HepG2 (cell line): ENCODE data around the gene SCG2. TPM values are rescaled to one million over a fixed set of nuclear protein-coding genes. Genes with fewer than 3 reads are reported as not detected.

Source experiments
- ATAC-seq: fragments of 200-7000 bp; cut with Tn5 transposase; 3 replicates; pipeline ENCODE4 v1.9.1; 2020; ENCODE audit warnings: mild to moderate bottlenecking, moderate library complexity
- BruUV-seq: library from RNA; stranded (reverse); fragments of 400-500 nt; replicated peaks from 2 replicates; lab custom pipeline; 2021; lab: Mats Ljungman, UMichigan
- CTCF ChIA-PET: fragments of 300-600 bp; formaldehyde crosslinking; extraction: SDS; loops from one replicate; lab custom pipeline; 2021; ENCODE audit warnings: low total read pairs, inconsistent platforms, low intra/inter-chr PET ratio; lab: Yijun Ruan, JAX
- POLR2A ChIA-PET: fragments of 350-600 bp; sonication (Branson Sonifier 250); formaldehyde crosslinking; loops from one replicate; lab custom pipeline; 2020; ENCODE audit warnings: antibody characterized with exemption, inconsistent platforms; lab: Yijun Ruan, JAX
- DNase-seq: peaks from one replicate; pipeline ENCODE4 v3.0.0-alpha.2; 2015; ENCODE audit warnings: low spot score
- FAIRE-seq: peaks from 3 replicates; lab custom pipeline; 2011; peaks lifted over from hg19 to GRCh38; lab: Jason Lieb, UNC
- H2AFZ ChIP-seq: one replicate; pipeline ENCODE4 v1.6.1; 2011; ENCODE audit warnings: low read length, inconsistent platforms
- H3K27ac ChIP-seq: fragments of 300-600 bp; 3 replicates; pipeline ENCODE4 v1.8.0; 2011; ENCODE audit warnings: mixed run types, mild to moderate bottlenecking, mixed read lengths, low read length, inconsistent platforms; ENCODE audit not compliant: insufficient read depth; ENCODE audit errors: extremely low read length
- H3K27me3 ChIP-seq, 2 experiments: fragments of 200-600 bp in 1 of 2; 2 replicates in 1 of 2; 3 replicates in 1 of 2; pipeline versions ENCODE4 v1.6.0 to v1.8.0; 2011; ENCODE audit warnings: low read length in 2 of 2, mild to moderate bottlenecking in 2 of 2, moderate library complexity in 2 of 2, inconsistent platforms in 1 of 2; ENCODE audit not compliant: insufficient read depth in 2 of 2, control insufficient read depth in 1 of 2
- H3K36me3 ChIP-seq, 2 experiments: fragments of 200-600 bp in 1 of 2; replicated peaks in 1 of 2; 2 replicates in 1 of 2; 3 replicates in 1 of 2; pipeline versions ENCODE4 v1.5.1 to v1.8.0; 2011; ENCODE audit warnings: low read length in 2 of 2, inconsistent platforms in 1 of 2; ENCODE audit not compliant: insufficient read depth in 2 of 2, control insufficient read depth in 1 of 2
- H3K4me1 ChIP-seq: 2 replicates; pipeline ENCODE4 v1.5.1; 2012; ENCODE audit warnings: low read length, inconsistent platforms; ENCODE audit not compliant: insufficient read depth
- H3K4me2 ChIP-seq: 2 replicates; pipeline ENCODE4 v1.6.0; 2011; ENCODE audit warnings: low read depth, low read length, inconsistent platforms
- H3K4me3 ChIP-seq, 3 experiments: fragments of 200-600 bp in 1 of 3; sonication (generic), shearing (Covaris generic) in 1 of 3; replicated peaks in 1 of 3; 2 replicates each; pipeline ENCODE4 v1.5.1; 2011 to 2016; ENCODE audit warnings: low read length in 3 of 3, inconsistent platforms in 2 of 3, low read depth in 2 of 3, mild to moderate bottlenecking in 2 of 3, control low read depth in 1 of 3, mixed read lengths in 1 of 3; ENCODE audit not compliant: insufficient read depth in 1 of 3
- H3K79me2 ChIP-seq: one replicate; pipeline ENCODE4 v1.6.1; 2011; ENCODE audit warnings: low read length, inconsistent platforms; ENCODE audit not compliant: insufficient read depth
- H3K9ac ChIP-seq: 2 replicates; pipeline ENCODE4 v1.6.0; 2011; ENCODE audit warnings: mild to moderate bottlenecking, low read depth, low read length, inconsistent platforms; ENCODE audit not compliant: insufficient read depth
- H3K9me3 ChIP-seq: 2 replicates; pipeline ENCODE4 v1.5.1; 2012; ENCODE audit warnings: mild to moderate bottlenecking, low read length
- H4K20me1 ChIP-seq: 2 replicates; pipeline ENCODE4 v1.6.0; 2011; ENCODE audit warnings: inconsistent platforms, mild to moderate bottlenecking, low read length, moderate library complexity; ENCODE audit not compliant: insufficient read depth
- ASH2L ChIP-seq: fragments of 300-600, 200-600 bp; sonication (generic); IDR thresholded peaks from 2 replicates; pipeline ENCODE4 v1.7.0; 2017; ENCODE audit warnings: low read depth, mild to moderate bottlenecking, moderate library complexity, mixed read lengths, low read length; ENCODE audit not compliant: insufficient read length
- CCDC6 ChIP-seq: sonication (generic); formaldehyde crosslinking; IDR thresholded peaks from 2 replicates; pipeline ENCODE4 v1.8.1; 2022; ENCODE audit warnings: mild to moderate bottlenecking, missing genetic modification reagents, moderate library complexity
- CEBPB ChIP-seq: IDR thresholded peaks from 2 replicates; pipeline ENCODE4 v1.6.1; 2011; ENCODE audit warnings: low read depth, low read length, improper control_type of control experiment, borderline replicate concordance
- HOXA9 ChIP-seq: sonication (generic); formaldehyde crosslinking; IDR thresholded peaks from 2 replicates; pipeline ENCODE4 v1.8.1; 2022; ENCODE audit warnings: missing genetic modification reagents, mild to moderate bottlenecking, moderate library complexity, borderline replicate concordance
- IKZF1 ChIP-seq: fragments of 450-650 bp; IDR thresholded peaks from 2 replicates; pipeline ENCODE4 v1.7.1; 2016
- ISL2 ChIP-seq: sonication (generic); formaldehyde crosslinking; IDR thresholded peaks from 2 replicates; pipeline ENCODE4 v1.5.0; 2020; ENCODE audit warnings: missing genetic modification reagents
- REL ChIP-seq: sonication (generic); formaldehyde crosslinking; conservative IDR thresholded peaks from 2 replicates; pipeline ENCODE4 v1.8.0; 2022; ENCODE audit warnings: mild to moderate bottlenecking, missing genetic modification reagents, moderate library complexity
- SMARCC2 ChIP-seq: fragments of 450-650 bp; IDR thresholded peaks from 2 replicates; pipeline ENCODE4 v1.6.1; 2017; ENCODE audit warnings: antibody characterized with exemption, mild to moderate bottlenecking
- SSRP1 ChIP-seq: IDR thresholded peaks from 2 replicates; pipeline ENCODE4 v1.6.1; 2016; ENCODE audit warnings: control low read depth
- ZBTB8A ChIP-seq: sonication (generic); formaldehyde crosslinking; IDR thresholded peaks from 2 replicates; pipeline ENCODE4 v1.4.0; 2020; ENCODE audit warnings: mild to moderate bottlenecking, low read depth, missing genetic modification reagents, borderline replicate concordance
- ZEB1 ChIP-seq: IDR thresholded peaks from 2 replicates; pipeline ENCODE4 v1.6.1; 2012; ENCODE audit warnings: mild to moderate bottlenecking, low read depth, inconsistent platforms; ENCODE audit not compliant: insufficient replicate concordance
- ZFX ChIP-seq: sonication (generic); formaldehyde crosslinking; IDR thresholded peaks from 2 replicates; pipeline ENCODE4 v1.4.0; 2020; ENCODE audit warnings: mild to moderate bottlenecking, low read depth, missing genetic modification reagents, moderate library complexity
- ZNF382 ChIP-seq: sonication (generic); formaldehyde crosslinking; IDR thresholded peaks from 2 replicates; pipeline ENCODE4 v1.5.0; 2020; ENCODE audit warnings: missing genetic modification reagents, mild to moderate bottlenecking, borderline replicate concordance
- ZNF570 ChIP-seq: sonication (generic); formaldehyde crosslinking; IDR thresholded peaks from 2 replicates; pipeline ENCODE4 v1.4.0; 2020; ENCODE audit warnings: mild to moderate bottlenecking, missing genetic modification reagents, borderline replicate concordance
- ZNF572 ChIP-seq: sonication (generic); formaldehyde crosslinking; IDR thresholded peaks from 2 replicates; pipeline ENCODE4 v1.5.1; 2020; ENCODE audit warnings: mild to moderate bottlenecking, missing genetic modification reagents
- ZSCAN31 ChIP-seq: sonication (generic); formaldehyde crosslinking; IDR thresholded peaks from 2 replicates; pipeline ENCODE4 v1.5.0; 2020; ENCODE audit warnings: low read depth, mild to moderate bottlenecking, missing genetic modification reagents
- ZSCAN9 ChIP-seq: IDR thresholded peaks from 2 replicates; pipeline ENCODE4 v1.6.1; 2016; ENCODE audit warnings: borderline replicate concordance
- WGBS: methylation state at CpG from one replicate; pipeline ENCODE4 v1.1.6; 2017; ENCODE audit warnings: low lambda C conversion rate; 5-methylcytosine and 5-hydroxymethylcytosine counted together
- in situ Hi-C: cut with HindIII; loops from 2 replicates; pipeline ENCODE4 v1.10.0; 2017; ENCODE audit warnings: low pct_unique_long_range_greater_than_20kb; ENCODE audit not compliant: extremely low pct_ligation_motif_present
- intact Hi-C: fragments of 100-400 bp; cut with micrococcal nuclease; formaldehyde crosslinking; loops from one replicate; pipeline ENCODE4 v1.10.0; 2022; ENCODE audit not compliant: unreplicated experiment
- polyA plus RNA-seq, 8 experiments: library from polyadenylated mRNA; depleted of rRNA in 3 of 8; stranded (reverse) in 7 of 8; unstranded in 1 of 8; fragments of >200 nt; fragmentation: Illumina TruSeq in 4 of 8; extraction: Trizol in 4 of 8; gene quantifications; 2 replicates each; pipeline versions ENCODE4 v1.2.1 to v1.2.3, GENCODE V29; 2011 to 2016; ENCODE audit warnings: low read depth in 4 of 8, missing spikeins in 1 of 8, mixed read lengths in 1 of 8; ENCODE audit not compliant: insufficient read depth in 1 of 8
- total RNA-seq, 5 experiments: library from RNA; depleted of rRNA; stranded (reverse); fragments of >200 nt; fragmentation: Illumina TruSeq; extraction: Trizol; gene quantifications; 2 replicates each; pipeline ENCODE4 v1.2.3, GENCODE V29; 2016; ENCODE audit warnings: low read depth in 1 of 5
- TF ChIP-seq, protein P1 (sequence below): sonication (generic); formaldehyde crosslinking; IDR thresholded peaks from 2 replicates; pipeline ENCODE4 v1.5.0; 2020; ENCODE audit warnings: mild to moderate bottlenecking, missing genetic modification reagents
- TF ChIP-seq, protein P2 (sequence below): sonication (generic); formaldehyde crosslinking; IDR thresholded peaks from 2 replicates; pipeline ENCODE4 v1.8.0; 2022; ENCODE audit warnings: mild to moderate bottlenecking, missing genetic modification reagents, moderate library complexity

The SCG2 gene
- total and polyA plus RNA-seq, 2 of the 13 experiments (the other 11 are each of a cell fraction or from before 2014, with no cell fraction given) = not detected

DNA sequence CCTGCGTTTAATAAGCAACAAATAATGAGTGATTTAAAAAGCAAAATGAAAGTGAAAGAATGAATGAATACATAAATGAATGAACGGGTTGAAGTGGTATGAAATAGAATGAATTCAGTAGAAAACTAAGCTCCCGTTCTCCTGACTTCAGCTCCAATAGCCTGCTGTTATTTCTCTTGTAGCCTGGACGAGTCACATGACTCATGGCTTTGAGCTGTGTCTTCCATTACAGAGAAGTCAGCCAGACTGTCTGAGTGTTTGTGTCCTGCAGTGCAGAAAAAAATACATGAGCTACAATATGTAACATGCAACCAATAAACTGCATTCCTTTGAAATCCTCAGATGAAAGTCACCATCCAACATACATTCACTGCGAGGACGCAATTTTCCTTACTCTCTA is 21.2 kb downstream of the SCG2 start:
- no peaks in the 10 kb centered on the region for H3K9me3 ChIP-seq
- no peak overlapping the region for H3K9ac ChIP-seq
- 24% methylated on average over 6 of the region's 6 CpGs for WGBS
- TF ChIP-seq IKZF1 = no peak
- no peak for TF ChIP-seq ZSCAN9 (CRISPR knock-in tag)
- TF ChIP-seq ASH2L = no peak
- no peak for TF ChIP-seq ISL2
- no peak for TF ChIP-seq ZNF382 (CRISPR knock-in tag)
- no peak for TF ChIP-seq SSRP1
- no peak for TF ChIP-seq HOXA9 (CRISPR knock-in tag)
- no peak for TF ChIP-seq CEBPB
- TF ChIP-seq ZSCAN31 = no peak
- TF ChIP-seq ZBTB8A (CRISPR knock-in tag) = no peak
- no peak for TF ChIP-seq ZNF572 (CRISPR knock-in tag)
- TF ChIP-seq, protein P1, sequence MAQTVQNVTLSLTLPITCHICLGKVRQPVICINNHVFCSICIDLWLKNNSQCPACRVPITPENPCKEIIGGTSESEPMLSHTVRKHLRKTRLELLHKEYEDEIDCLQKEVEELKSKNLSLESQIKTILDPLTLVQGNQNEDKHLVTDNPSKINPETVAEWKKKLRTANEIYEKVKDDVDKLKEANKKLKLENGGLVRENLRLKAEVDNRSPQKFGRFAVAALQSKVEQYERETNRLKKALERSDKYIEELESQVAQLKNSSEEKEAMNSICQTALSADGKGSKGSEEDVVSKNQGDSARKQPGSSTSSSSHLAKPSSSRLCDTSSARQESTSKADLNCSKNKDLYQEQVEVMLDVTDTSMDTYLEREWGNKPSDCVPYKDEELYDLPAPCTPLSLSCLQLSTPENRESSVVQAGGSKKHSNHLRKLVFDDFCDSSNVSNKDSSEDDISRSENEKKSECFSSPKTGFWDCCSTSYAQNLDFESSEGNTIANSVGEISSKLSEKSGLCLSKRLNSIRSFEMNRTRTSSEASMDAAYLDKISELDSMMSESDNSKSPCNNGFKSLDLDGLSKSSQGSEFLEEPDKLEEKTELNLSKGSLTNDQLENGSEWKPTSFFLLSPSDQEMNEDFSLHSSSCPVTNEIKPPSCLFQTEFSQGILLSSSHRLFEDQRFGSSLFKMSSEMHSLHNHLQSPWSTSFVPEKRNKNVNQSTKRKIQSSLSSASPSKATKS (CRISPR knock-in tag) = no peak
- TF ChIP-seq, protein P2, sequence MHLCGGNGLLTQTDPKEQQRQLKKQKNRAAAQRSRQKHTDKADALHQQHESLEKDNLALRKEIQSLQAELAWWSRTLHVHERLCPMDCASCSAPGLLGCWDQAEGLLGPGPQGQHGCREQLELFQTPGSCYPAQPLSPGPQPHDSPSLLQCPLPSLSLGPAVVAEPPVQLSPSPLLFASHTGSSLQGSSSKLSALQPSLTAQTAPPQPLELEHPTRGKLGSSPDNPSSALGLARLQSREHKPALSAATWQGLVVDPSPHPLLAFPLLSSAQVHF = no peak
- no peak for TF ChIP-seq ZNF570 (CRISPR knock-in tag)
- no peak for TF ChIP-seq CCDC6 (CRISPR knock-in tag)
- TF ChIP-seq ZEB1 = no peak
- no peak for TF ChIP-seq REL (CRISPR knock-in tag)
- no peak for TF ChIP-seq ZFX (CRISPR knock-in tag)
- no peak for TF ChIP-seq SMARCC2
- BruUV-seq = no TSS peak
- no peaks in the 10 kb centered on the region for H3K36me3 ChIP-seq
- H3K27me3 ChIP-seq = no peaks in the 10 kb centered on the region
- no peak for FAIRE-seq
- H3K27ac ChIP-seq = no peak overlapping the region
- H3K4me2 ChIP-seq = no peak overlapping the region
- no peak overlapping the region for H3K4me3 ChIP-seq
- DNase-seq = no peak
- in situ Hi-C loops (no loop called here), intact Hi-C loops (loop anchor here (5.0 kb wide), 1 partner anchor 1291 kb away; no protein-coding TSS in a partner anchor)
- H4K20me1 ChIP-seq = no peaks in the 10 kb centered on the region
- H3K4me1 ChIP-seq = no peaks in the 10 kb centered on the region
- no peak overlapping the region for H2AFZ ChIP-seq
- ChIA-PET POLR2A (no interaction called here), CTCF (no interaction called here)
- no peak for ATAC-seq
- H3K79me2 ChIP-seq = no peaks in the 10 kb centered on the region
